Sigmoid colon (tissue), 3 donors: ENCODE results near the gene NDST3.

Experiments used
- CTCF ChIP-seq, 4 experiments: fragments of 450-650 bp in 3 of 4; fragments of 200-600 bp in 1 of 4; IDR thresholded peaks; one replicate each; pipeline ENCODE4 v1.5.1; 2016 to 2019; ENCODE audit warnings: antibody characterized with exemption in 4 of 4, mild to moderate bottlenecking in 3 of 4, moderate library complexity in 2 of 4
- POLR2A ChIP-seq, 2 donors: fragments of 450-650 bp; IDR thresholded peaks; one replicate each; pipeline ENCODE4 v1.6.1; 2016; ENCODE audit warnings: antibody characterized with exemption in 2 of 2, mild to moderate bottlenecking in 2 of 2, moderate library complexity in 2 of 2

- TF ChIP-seq CTCF (IDR thresholded peaks at IDR 0.05) = no peak
- TF ChIP-seq POLR2A (IDR thresholded peaks at IDR 0.05) = no peak
Measured at GRCh38 chr4:118180776-118181175, 146.5 kb downstream of the NDST3 start.
